Measurements from ENCODE around the gene THEMIS. TPM values are rescaled to one million over a fixed set of nuclear protein-coding genes. Genes with fewer than 3 reads are reported as not detected.
A peak's percentile ranks its signal among the peaks of the same experiment; 100 is the strongest.

The THEMIS gene
- total RNA-seq, 2 experiments from 2014 or later = 142 to 144 TPM

DNA sequence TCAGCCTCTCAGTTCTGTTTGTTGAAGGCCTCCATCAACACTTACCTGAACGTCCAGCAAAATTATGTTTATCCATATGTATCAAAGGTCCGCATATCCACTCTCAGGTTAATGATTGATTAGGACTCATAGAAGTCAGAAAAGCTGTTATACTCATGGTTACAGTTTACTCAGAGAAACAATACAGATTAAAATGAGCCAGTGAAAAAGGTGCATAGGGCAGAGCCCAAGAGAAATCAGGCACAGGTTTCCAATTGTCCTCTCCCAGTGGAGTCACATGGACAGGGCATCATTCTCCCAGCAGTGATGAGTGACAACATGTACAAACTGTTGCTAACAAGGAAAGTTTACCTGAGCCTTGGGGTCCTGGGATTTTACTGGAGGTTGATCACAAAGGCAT is 36.2 kb downstream of the THEMIS start:
- H3K4me1 Mint-ChIP-seq (ENCODE audit: low read depth) = peaks cover 60% of the 10 kb centered on the region

DNA sequence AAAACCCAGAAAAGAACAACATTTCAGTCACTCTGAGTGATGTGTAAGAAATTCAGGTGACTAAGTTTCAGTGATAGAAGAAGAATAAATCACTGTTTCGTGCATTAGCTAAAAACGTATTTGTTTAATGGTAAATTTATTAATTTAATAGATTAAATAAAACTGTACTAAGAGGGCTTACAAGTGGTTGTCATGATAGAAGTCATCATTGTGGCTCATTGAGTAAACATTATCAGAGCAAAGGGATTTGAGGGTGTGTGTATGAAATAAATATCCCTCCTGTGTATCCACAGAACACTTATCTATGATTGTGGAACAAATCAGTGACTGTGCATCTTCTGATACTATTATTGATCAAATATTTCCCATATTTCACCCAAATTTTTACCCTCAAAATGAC is 40.1 kb downstream of the THEMIS start:
- no peak for ATAC-seq
- Mint-ChIP-seq H3K27me3 (ENCODE audit: low read depth) (no peaks in the 10 kb centered on the region), H3K4me1 (ENCODE audit: low read depth) (peaks cover 73% of the 10 kb centered on the region), H3K27ac (no peak overlapping the region), H3K4me3 (no peak overlapping the region), H3K36me3 (ENCODE audit: low read depth) (peaks cover 70% of the 10 kb centered on the region), H3K9me3 (ENCODE audit: insufficient read depth) (no peaks in the 10 kb centered on the region)
- DNase-seq = no peak
- ChIA-PET CTCF (interaction anchor here (2.8 kb wide), 1 partner anchor 8 kb away, joined by 10 read pairs; no protein-coding TSS in a partner anchor), POLR2A (no interaction called here)

More for the DNA sequence above, 36.2 kb downstream of the THEMIS start:
- DNase-seq (no peak), ATAC-seq (no peak)
- H3K4me3 Mint-ChIP-seq = no peak overlapping the region
- ChIA-PET POLR2A (interaction anchor here (1.0 kb wide), 1 partner anchor 13 kb away, joined by 3 read pairs; no protein-coding TSS in a partner anchor), CTCF (interaction anchor here (3.7 kb wide), 1 partner anchor 10 kb away, joined by 30 read pairs; no protein-coding TSS in a partner anchor)
- H3K9me3 Mint-ChIP-seq (ENCODE audit: insufficient read depth) = no peaks in the 10 kb centered on the region
- H3K27me3 Mint-ChIP-seq (ENCODE audit: low read depth) = no peaks in the 10 kb centered on the region
- no peak overlapping the region for H3K27ac Mint-ChIP-seq
- H3K36me3 Mint-ChIP-seq (ENCODE audit: low read depth) = peaks cover 64% of the 10 kb centered on the region

DNA sequence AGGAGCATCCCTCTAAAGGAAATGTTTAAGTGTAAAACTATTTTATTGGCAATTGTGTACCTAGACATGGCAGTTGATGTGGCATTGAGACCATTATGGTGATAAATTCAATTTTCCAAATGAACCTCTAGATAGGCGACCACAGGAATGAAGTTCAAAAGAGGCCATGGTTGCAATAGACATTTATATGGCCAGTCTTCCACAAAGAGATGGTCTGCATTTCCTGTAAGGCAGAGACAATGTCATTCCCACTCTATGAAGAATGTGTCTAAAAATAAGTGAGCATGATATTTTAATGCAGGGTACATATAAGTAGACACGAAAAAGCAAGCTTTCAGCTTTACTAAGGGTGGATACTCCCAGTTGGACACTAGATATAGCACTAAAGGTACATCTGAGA is 40.9 kb downstream of the THEMIS start:
- Mint-ChIP-seq H3K4me3 (no peak overlapping the region), H3K36me3 (ENCODE audit: low read depth) (peaks cover 70% of the 10 kb centered on the region), H3K9me3 (ENCODE audit: insufficient read depth) (no peaks in the 10 kb centered on the region), H3K27me3 (ENCODE audit: low read depth) (no peaks in the 10 kb centered on the region), H3K4me1 (ENCODE audit: low read depth) (peaks cover 75% of the 10 kb centered on the region), H3K27ac (no peak overlapping the region)
- DNase-seq (no peak), ATAC-seq (no peak)
- ChIA-PET POLR2A (no interaction called here), CTCF (interaction anchor here (0.8 to 2.8 kb wide), 4 partner anchors 8 to 112 kb away, joined by 3 to 10 read pairs (median 4); no protein-coding TSS in a partner anchor)

DNA sequence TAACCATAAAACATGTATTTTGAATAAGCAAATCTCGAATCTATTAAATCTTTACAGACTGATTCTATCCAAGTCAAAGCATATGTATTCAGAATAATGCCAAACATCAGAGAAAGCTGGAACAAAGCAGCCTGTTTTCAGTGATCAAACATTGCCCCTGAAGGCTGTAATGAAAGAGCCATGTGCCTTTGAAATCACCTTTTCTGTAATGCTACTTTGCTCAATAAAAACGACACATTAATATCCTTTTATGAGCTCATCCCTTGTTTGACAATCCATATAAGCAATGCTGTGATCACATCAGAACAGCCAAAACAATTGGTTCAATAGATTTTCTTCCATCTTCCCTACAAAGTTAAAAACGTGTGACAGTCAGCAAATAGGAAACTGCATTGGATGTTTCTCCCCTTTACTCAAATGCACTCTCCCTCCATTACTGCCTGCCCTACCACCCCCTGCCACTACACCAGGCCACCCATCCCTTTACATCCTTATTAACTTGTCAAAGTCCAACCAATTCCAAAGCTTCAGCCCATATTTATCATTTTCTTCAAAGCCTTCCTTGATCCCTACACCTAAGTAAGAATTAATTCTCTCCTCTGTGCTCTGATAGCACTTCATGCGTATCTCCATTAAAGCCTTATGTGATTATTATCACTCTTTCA is 42.0 kb downstream of the THEMIS start:
- no peaks in the 10 kb centered on the region for H3K27me3 Mint-ChIP-seq (ENCODE audit: low read depth)
- DNase-seq = no peak
- H3K4me1 Mint-ChIP-seq (ENCODE audit: low read depth) = peaks cover 71% of the 10 kb centered on the region
- H3K4me3 Mint-ChIP-seq = no peak overlapping the region
- H3K27ac Mint-ChIP-seq = peak overlapping the region; percentile 53
- peak; percentile 45 for ATAC-seq
- POLR2A ChIA-PET = interaction anchor here (0.5 kb wide), 1 partner anchor 86 kb away, joined by 3 read pairs; no protein-coding TSS in a partner anchor
- CTCF ChIA-PET = interaction anchor here (0.6 to 2.8 kb wide), 14 partner anchors 9 to 469 kb away, joined by 3 to 10 read pairs (median 3); partner anchors contain the start of gene THEMIS
- peaks cover 66% of the 10 kb centered on the region for H3K36me3 Mint-ChIP-seq (ENCODE audit: low read depth)
- no peaks in the 10 kb centered on the region for H3K9me3 Mint-ChIP-seq (ENCODE audit: insufficient read depth)

DNA sequence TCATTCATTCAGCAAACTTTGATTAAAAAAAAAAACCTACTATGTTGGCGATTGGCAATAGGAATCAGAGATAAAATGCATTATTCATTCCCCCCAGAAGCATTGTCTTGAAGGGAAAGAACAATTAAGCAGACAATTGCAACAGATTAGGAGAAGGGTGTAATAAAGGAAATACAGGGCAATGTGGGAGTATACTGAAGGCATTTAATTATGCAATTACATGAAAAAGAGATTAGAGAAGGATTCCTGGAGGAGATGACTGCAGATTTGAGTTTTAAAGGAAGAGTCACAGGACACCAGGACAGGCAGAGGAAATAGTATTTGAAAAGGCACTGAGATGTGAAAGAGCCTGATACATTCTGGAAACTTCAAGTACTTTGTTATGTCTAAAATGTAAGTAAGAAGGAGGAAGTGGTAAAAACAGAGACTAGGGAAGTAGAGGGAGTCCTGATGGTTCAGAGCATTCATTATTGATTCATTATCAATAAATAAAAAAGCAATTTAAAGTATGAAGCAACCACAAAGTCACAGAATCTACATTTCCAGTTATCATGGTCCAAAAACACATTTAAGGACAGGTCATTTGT is 43.7 kb downstream of the THEMIS start:
- no peak for DNase-seq
- Mint-ChIP-seq H3K27me3 (ENCODE audit: low read depth) (no peaks in the 10 kb centered on the region), H3K27ac (peak overlapping the region; percentile 62), H3K9me3 (ENCODE audit: insufficient read depth) (no peaks in the 10 kb centered on the region), H3K4me1 (ENCODE audit: low read depth) (peaks cover 61% of the 10 kb centered on the region), H3K4me3 (no peak overlapping the region), H3K36me3 (ENCODE audit: low read depth) (peaks cover 64% of the 10 kb centered on the region)
- ChIA-PET POLR2A (no interaction called here), CTCF (interaction anchor here (0.8 to 1.2 kb wide), 4 partner anchors 60 to 656 kb away, joined by 3 to 5 read pairs (median 4); no protein-coding TSS in a partner anchor)
- peak; percentile 43 for ATAC-seq

DNA sequence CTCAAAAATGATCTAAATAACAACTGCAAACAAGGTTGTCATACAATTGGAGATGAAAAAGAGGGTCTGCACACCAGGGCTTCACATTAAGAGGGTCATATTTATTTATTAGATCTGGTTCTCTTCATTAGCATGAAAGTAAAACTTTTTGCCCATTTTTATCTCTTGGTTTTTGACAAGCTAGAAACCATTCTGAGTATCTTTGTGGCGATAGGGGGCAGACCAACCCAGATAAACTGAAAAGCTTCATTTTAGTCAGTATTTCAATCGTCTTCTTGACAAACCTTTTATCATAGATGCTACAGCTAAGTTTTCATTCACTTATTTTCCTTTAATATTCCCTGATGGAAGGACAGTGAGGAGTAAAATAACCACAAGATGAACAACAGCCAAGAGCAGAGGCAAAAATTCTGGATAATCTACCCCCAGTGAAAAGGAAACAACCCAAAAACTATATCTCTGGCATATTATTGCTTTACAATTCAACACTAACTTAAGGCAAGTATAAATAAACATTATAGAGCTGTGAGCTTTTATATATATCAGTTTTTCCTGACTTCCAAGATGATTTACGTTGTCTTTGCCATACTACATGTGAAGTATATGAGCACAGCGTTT is 45.2 kb downstream of the THEMIS start:
- Mint-ChIP-seq H3K4me3 (no peak overlapping the region), H3K4me1 (ENCODE audit: low read depth) (peaks cover 68% of the 10 kb centered on the region), H3K27ac (peak overlapping the region; percentile 56), H3K36me3 (ENCODE audit: low read depth) (peaks cover 74% of the 10 kb centered on the region), H3K27me3 (ENCODE audit: low read depth) (no peaks in the 10 kb centered on the region), H3K9me3 (ENCODE audit: insufficient read depth) (no peaks in the 10 kb centered on the region)
- POLR2A ChIA-PET = interaction anchor here (0.7 kb wide), 1 partner anchor 112 kb away, joined by 3 read pairs; no protein-coding TSS in a partner anchor
- CTCF ChIA-PET = interaction anchor here (0.7 to 3.3 kb wide), 61 partner anchors 9 to 868 kb away, joined by 3 to 30 read pairs (median 4); partner anchors contain the start of genes PTPRK and THEMIS
- ATAC-seq (no peak), DNase-seq (peak; percentile 61)

DNA sequence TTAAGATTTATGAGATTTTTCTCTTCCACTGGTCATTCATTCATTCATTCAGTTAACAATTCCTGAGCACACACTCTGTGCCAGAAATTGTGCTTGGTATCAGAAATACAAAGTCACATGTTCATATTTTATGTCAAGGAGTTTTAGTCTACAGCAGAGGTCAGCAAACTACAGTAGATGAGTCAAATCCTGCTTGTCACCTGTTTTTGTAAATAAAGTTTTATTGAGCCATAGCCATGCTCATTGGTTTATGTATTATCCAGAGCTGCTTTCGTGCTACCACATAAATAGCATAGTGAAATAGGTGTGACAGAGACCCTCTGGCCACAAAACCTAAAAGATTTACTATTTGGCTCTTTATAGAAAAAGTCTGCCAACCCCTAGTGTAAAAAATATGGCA is 46.8 kb downstream of the THEMIS start:
- peaks cover 76% of the 10 kb centered on the region for H3K36me3 Mint-ChIP-seq (ENCODE audit: low read depth)

DNA sequence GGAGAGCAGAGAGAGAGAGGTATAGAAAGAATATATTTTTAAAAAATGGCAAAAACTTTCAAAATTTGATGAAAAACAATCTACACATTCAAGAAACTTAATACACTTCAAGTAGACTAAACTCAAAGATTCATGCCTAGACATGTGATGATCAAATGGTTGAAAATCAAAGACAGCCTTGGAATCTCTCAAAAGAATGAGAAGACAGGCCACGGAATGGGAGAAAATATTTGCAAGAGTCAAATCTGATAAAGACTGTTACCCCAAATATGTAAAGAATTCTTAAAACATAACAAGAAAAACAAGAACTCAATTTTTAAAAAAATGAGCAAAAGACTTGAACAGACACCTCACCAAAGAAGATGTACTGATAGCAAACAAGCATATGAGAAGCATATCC is 49.7 kb downstream of the THEMIS start:
- Mint-ChIP-seq H3K27ac (no peak overlapping the region), H3K4me3 (no peak overlapping the region)

More for the DNA sequence above, 46.8 kb downstream of the THEMIS start:
- Mint-ChIP-seq H3K27ac (no peak overlapping the region), H3K4me3 (no peak overlapping the region), H3K27me3 (ENCODE audit: low read depth) (no peaks in the 10 kb centered on the region), H3K9me3 (ENCODE audit: insufficient read depth) (peaks cover 6% of the 10 kb centered on the region), H3K4me1 (ENCODE audit: low read depth) (peaks cover 59% of the 10 kb centered on the region)
- no peak for DNase-seq
- ChIA-PET POLR2A (interaction anchor here (0.7 kb wide), 1 partner anchor 47 kb away, joined by 4 read pairs; the partner anchor contains the start of gene THEMIS), CTCF (interaction anchor here (0.7 to 3.3 kb wide), 8 partner anchors 11 to 474 kb away, joined by 3 to 30 read pairs (median 18); no protein-coding TSS in a partner anchor)
- no peak for ATAC-seq

DNA sequence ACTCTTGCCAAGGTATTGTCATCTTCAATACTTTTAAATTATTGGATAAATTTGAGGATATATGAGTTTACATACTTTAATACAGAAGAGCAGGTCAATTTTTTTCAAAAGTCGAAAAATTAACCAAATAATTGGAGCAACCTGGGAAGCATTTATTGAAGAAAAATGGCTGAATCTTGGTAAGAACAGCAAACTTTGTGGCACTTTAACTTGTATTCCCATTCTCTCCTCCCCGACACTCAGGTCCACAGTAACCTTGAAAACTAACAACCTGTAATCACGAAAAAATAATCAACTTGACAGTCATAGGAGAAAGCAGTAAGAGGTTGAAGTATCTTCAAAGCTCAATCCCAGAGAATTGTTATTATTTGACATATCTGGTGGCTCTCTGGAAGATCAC is 55.6 kb downstream of the THEMIS start:
- ChIA-PET CTCF (interaction anchor here (1.1 to 1.4 kb wide), 3 partner anchors 9 to 483 kb away, joined by 3 to 5 read pairs (median 3); no protein-coding TSS in a partner anchor), POLR2A (no interaction called here)
- no peak for DNase-seq
- H3K4me1 Mint-ChIP-seq (ENCODE audit: low read depth) = peaks cover 49% of the 10 kb centered on the region
- H3K36me3 Mint-ChIP-seq (ENCODE audit: low read depth) = peaks cover 83% of the 10 kb centered on the region
- H3K4me3 Mint-ChIP-seq = no peak overlapping the region
- no peak overlapping the region for H3K27ac Mint-ChIP-seq
- H3K9me3 Mint-ChIP-seq (ENCODE audit: insufficient read depth) = peaks cover 9% of the 10 kb centered on the region
- no peaks in the 10 kb centered on the region for H3K27me3 Mint-ChIP-seq (ENCODE audit: low read depth)
- no peak for ATAC-seq

More for the DNA sequence above, 49.7 kb downstream of the THEMIS start:
- DNase-seq = no peak
- Mint-ChIP-seq H3K27me3 (ENCODE audit: low read depth) (no peaks in the 10 kb centered on the region), H3K4me1 (ENCODE audit: low read depth) (peaks cover 55% of the 10 kb centered on the region), H3K36me3 (ENCODE audit: low read depth) (peaks cover 86% of the 10 kb centered on the region), H3K9me3 (ENCODE audit: insufficient read depth) (peaks cover 9% of the 10 kb centered on the region)
- ATAC-seq = no peak
- ChIA-PET POLR2A (no interaction called here), CTCF (interaction anchor here (0.7 kb wide), 1 partner anchor 18 kb away, joined by 3 read pairs; no protein-coding TSS in a partner anchor)

DNA sequence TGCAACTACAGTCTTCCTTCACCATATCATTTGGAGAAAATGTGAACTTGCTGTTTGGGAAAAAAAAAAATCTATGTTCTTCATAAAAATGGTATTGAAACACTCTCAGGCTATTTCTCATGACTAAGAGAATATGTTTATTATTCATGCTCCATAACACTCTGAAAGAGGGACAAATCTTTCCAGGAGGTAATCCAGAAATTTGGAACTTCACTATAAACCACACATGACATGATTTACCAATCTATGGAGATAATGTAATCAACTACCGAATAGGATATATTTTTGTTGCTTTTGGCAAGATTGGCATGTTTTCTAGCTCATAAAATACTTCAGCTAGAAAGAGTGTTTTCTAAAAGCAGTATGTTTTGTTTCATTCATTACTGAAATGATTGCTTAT is 56.3 kb downstream of the THEMIS start:
- H3K4me1 Mint-ChIP-seq (ENCODE audit: low read depth) = peaks cover 48% of the 10 kb centered on the region
- DNase-seq (no peak), ATAC-seq (no peak)
- no peak overlapping the region for H3K27ac Mint-ChIP-seq
- H3K27me3 Mint-ChIP-seq (ENCODE audit: low read depth) = no peaks in the 10 kb centered on the region
- ChIA-PET POLR2A (no interaction called here), CTCF (no interaction called here)
- H3K4me3 Mint-ChIP-seq = no peak overlapping the region
- H3K9me3 Mint-ChIP-seq (ENCODE audit: insufficient read depth) = peaks cover 6% of the 10 kb centered on the region
- peaks cover 82% of the 10 kb centered on the region for H3K36me3 Mint-ChIP-seq (ENCODE audit: low read depth)

DNA sequence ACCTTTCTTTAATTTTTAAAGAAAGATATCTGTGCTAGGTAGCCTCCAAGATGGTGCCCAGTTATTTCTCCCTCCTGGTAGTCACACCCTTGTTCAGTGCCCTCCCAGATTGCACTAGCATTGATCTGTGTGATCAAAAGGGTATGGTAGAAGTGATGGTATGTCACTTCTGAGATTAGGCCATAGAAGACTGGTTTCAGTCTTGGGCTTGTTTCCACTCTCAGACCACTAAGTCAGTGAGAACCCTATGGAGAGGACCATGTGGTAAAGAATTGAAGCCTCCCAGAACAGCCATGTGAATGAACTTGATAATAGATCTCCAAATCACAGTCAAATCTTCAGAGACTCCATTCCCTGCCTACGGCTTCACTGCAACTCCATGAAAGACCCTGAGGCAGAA is 57.3 kb downstream of the THEMIS start:
- Mint-ChIP-seq H3K4me1 (ENCODE audit: low read depth) (peaks cover 46% of the 10 kb centered on the region), H3K36me3 (ENCODE audit: low read depth) (peaks cover 79% of the 10 kb centered on the region), H3K4me3 (no peak overlapping the region), H3K27me3 (ENCODE audit: low read depth) (no peaks in the 10 kb centered on the region), H3K9me3 (ENCODE audit: insufficient read depth) (peaks cover 2% of the 10 kb centered on the region), H3K27ac (no peak overlapping the region)
- no peak for DNase-seq
- POLR2A ChIA-PET = no interaction called here
- peak; percentile 58 for ATAC-seq
- CTCF ChIA-PET = no interaction called here
